ENCODE data around the gene PRRC2A. TPM values are rescaled to one million over a fixed set of nuclear protein-coding genes. Genes with fewer than 3 reads are reported as not detected.

Gene PRRC2A
- total RNA-seq, 3 donors from 2014 or later (not counting 1 experiment from before 2014, with no cell fraction given), result 264 to 294 (median 294) TPM

- no peak for TF ChIP-seq CTCF (IDR thresholded peaks at IDR 0.05)
- intact Hi-C loops (cut with micrococcal nuclease), result loop anchor here (1.0 to 5.0 kb wide), 7 partner anchors 9 to 183 kb away; partner anchors contain the start of genes ABHD16A, ATP6V1G2, C6orf47 and CLIC1
- peak overlapping the region; percentile 90 for H3K4me3 ChIP-seq (ENCODE audit: low read length)
- H3K27ac ChIP-seq (ENCODE audit: low read length), result peak overlapping the region; percentile 99
- Mint-ChIP-seq H3K4me1 (peaks cover 42 to 51% of the 10 kb centered on the region in 2 donors), H3K9me3 (no peaks in the 10 kb centered on the region), H3K4me3 (peak overlapping the region; percentile 95), H3K36me3 (no peaks in the 10 kb centered on the region), H3K27me3 (ENCODE audit: low read depth in 2 of 2) (no peaks in the 10 kb centered on the region), H3K27ac (peak overlapping the region; percentile 95 to 96)
- peak; percentile 27 to 48 (median 45) for ATAC-seq
- H3K27me3 ChIP-seq (ENCODE audit: control insufficient read depth, insufficient read depth, low read length), result no peaks in the 10 kb centered on the region
- H3K4me1 ChIP-seq (ENCODE audit: control insufficient read depth, insufficient read depth, low read length), result peaks cover 21% of the 10 kb centered on the region
- WGBS (ENCODE audit: insufficient coverage), result 2% methylated on average over 29 of the region's 29 CpGs
- no peak for DNase-seq
- peaks cover 32% of the 10 kb centered on the region for H3K36me3 ChIP-seq (ENCODE audit: control insufficient read depth, insufficient read depth, low read length)
- H3K9me3 ChIP-seq (ENCODE audit: control insufficient read depth, insufficient read depth, low read length), result no peaks in the 10 kb centered on the region
Measured at GRCh38 chr6:31651602-31652191, 31.2 kb downstream of the PRRC2A start.

- Mint-ChIP-seq H3K4me3 (peak overlapping the region; percentile 95), H3K4me1 (peaks cover 49 to 60% of the 10 kb centered on the region in 2 donors), H3K27ac (peak overlapping the region; percentile 95 to 96), H3K27me3 (ENCODE audit: low read depth in 2 of 2) (no peaks in the 10 kb centered on the region), H3K36me3 (no peaks in the 10 kb centered on the region), H3K9me3 (no peaks in the 10 kb centered on the region)
- no peak for TF ChIP-seq CTCF (IDR thresholded peaks at IDR 0.05)
- Histone ChIP-seq H3K4me3 (ENCODE audit: low read length) (peak overlapping the region; percentile 90), H3K27me3 (ENCODE audit: control insufficient read depth, insufficient read depth, low read length) (no peaks in the 10 kb centered on the region), H3K27ac (ENCODE audit: low read length) (peak overlapping the region; percentile 99), H3K36me3 (ENCODE audit: control insufficient read depth, insufficient read depth, low read length) (peaks cover 25% of the 10 kb centered on the region), H3K4me1 (ENCODE audit: control insufficient read depth, insufficient read depth, low read length) (peaks cover 32% of the 10 kb centered on the region), H3K9me3 (ENCODE audit: control insufficient read depth, insufficient read depth, low read length) (no peaks in the 10 kb centered on the region)
- WGBS (ENCODE audit: insufficient coverage), result 11% methylated on average over 37 of the region's 37 CpGs
- intact Hi-C loops (cut with micrococcal nuclease), result loop anchor here (1.0 to 5.0 kb wide), 7 partner anchors 7 to 182 kb away; partner anchors contain the start of genes ABHD16A, ATP6V1G2, C6orf47 and CLIC1
- no peak for DNase-seq
- ATAC-seq, result peak; percentile 72 to 84 (median 73)
Measured at GRCh38 chr6:31652925-31653724, 32.6 kb downstream of the PRRC2A start.

- no peaks in the 10 kb centered on the region for H3K27me3 Mint-ChIP-seq (ENCODE audit: low read depth in 2 of 2)
- peak overlapping the region in 1 of 2 donors; percentile 47 for H3K27ac Mint-ChIP-seq
- no peaks in the 10 kb centered on the region for H3K9me3 Mint-ChIP-seq
- DNase-seq (no peak), ATAC-seq (no peak)
- no peaks in the 10 kb centered on the region for H3K36me3 Mint-ChIP-seq
- 93% methylated on average over 7 of the region's 8 CpGs for WGBS (ENCODE audit: insufficient coverage)
- Histone ChIP-seq H3K27ac (ENCODE audit: low read length) (no peak overlapping the region), H3K4me3 (ENCODE audit: low read length) (no peak overlapping the region), H3K9me3 (ENCODE audit: control insufficient read depth, insufficient read depth, low read length) (no peaks in the 10 kb centered on the region), H3K36me3 (ENCODE audit: control insufficient read depth, insufficient read depth, low read length) (peaks cover 15% of the 10 kb centered on the region), H3K27me3 (ENCODE audit: control insufficient read depth, insufficient read depth, low read length) (no peaks in the 10 kb centered on the region), H3K4me1 (ENCODE audit: control insufficient read depth, insufficient read depth, low read length) (peaks cover 48% of the 10 kb centered on the region)
- H3K4me1 Mint-ChIP-seq, result peaks cover 60 to 70% of the 10 kb centered on the region in 2 donors
- no peak for TF ChIP-seq CTCF (IDR thresholded peaks at IDR 0.05)
- intact Hi-C loops (cut with micrococcal nuclease), result loop anchor here (5.0 kb wide), 2 partner anchors 48 to 83 kb away; partner anchors contain the start of genes ABHD16A and CLIC1
- H3K4me3 Mint-ChIP-seq, result no peak overlapping the region
Measured at GRCh38 chr6:31654574-31655348, 34.2 kb downstream of the PRRC2A start.

Measured in natural killer cell (primary cell).